Frontal cortex (tissue), 4 donors: ENCODE data around the gene SERPINB1. TPM values are rescaled to one million over a fixed set of nuclear protein-coding genes. Genes with fewer than 3 reads are reported as not detected.
"Not testable (repeated sequence)": the region's sequence is repeated elsewhere in the genome, so short reads cannot be mapped to it uniquely, and the experiment has no call there.

Experiments
- DNase-seq, 2 donors: peaks; one replicate each; pipeline ENCODE4 v3.0.0; 2012; ENCODE audit warnings: low spot score in 2 of 2
- FAIRE-seq: peaks from 2 replicates; lab custom pipeline; 2012; peaks lifted over from hg19 to GRCh38; lab: Jason Lieb, UNC
- total RNA-seq: library from RNA; depleted of rRNA; stranded (reverse); fragments of >200 nt; gene quantifications from one replicate; pipeline ENCODE4 v1.2.3, GENCODE V29; 2014
- donor health status: control.
- donor health status: control.
- donor health status: control.

The SERPINB1 gene
- total RNA-seq, 1 donor from 2014 or later: 3.3 TPM

GRCh38 chr6:2820415-2820814, 21.2 kb downstream of the SERPINB1 start:
- DNase-seq (no peak), FAIRE-seq (no peak)

- FAIRE-seq (no peak), DNase-seq (no peak)
These were observed 21.7 kb downstream of the SERPINB1 start for GRCh38 chr6:2819978-2820377.

- no peak for DNase-seq
- no peak for FAIRE-seq
These were observed 22.5 kb downstream of the SERPINB1 start for GRCh38 chr6:2819115-2819514.

GRCh38 chr6:2818593-2818992, 23.1 kb downstream of the SERPINB1 start:
- DNase-seq (no peak), FAIRE-seq (no peak)

GRCh38 chr6:2817903-2818443, 23.7 kb downstream of the SERPINB1 start:
- no peak for DNase-seq
- FAIRE-seq: no peak

- no peak for FAIRE-seq
- no peak for DNase-seq
These were observed 25.5 kb downstream of the SERPINB1 start for GRCh38 chr6:2816158-2816557.

GRCh38 chr6:2812695-2813094, 29.0 kb downstream of the SERPINB1 start:
- no peak for DNase-seq
- FAIRE-seq: no peak

- DNase-seq (no peak), FAIRE-seq (no peak)
These were observed 31.5 kb downstream of the SERPINB1 start for GRCh38 chr6:2810092-2810671.

GRCh38 chr6:2809015-2809414, 32.6 kb downstream of the SERPINB1 start:
- DNase-seq: no peak
- FAIRE-seq: no peak

GRCh38 chr6:2807342-2808090, 34.1 kb downstream of the SERPINB1 start:
- DNase-seq (no peak), FAIRE-seq (no peak)

- no peak for DNase-seq
These were observed 35.0 kb downstream of the SERPINB1 start for GRCh38 chr6:2806644-2807043.

GRCh38 chr6:2805031-2805430, 36.6 kb downstream of the SERPINB1 start:
- DNase-seq (no peak), FAIRE-seq (no peak)

More at GRCh38 chr6:2806644-2807043, 35.0 kb downstream of the SERPINB1 start:
- no peak for FAIRE-seq

GRCh38 chr6:2804516-2804915, 37.1 kb downstream of the SERPINB1 start:
- no peak for FAIRE-seq
- no peak for DNase-seq

GRCh38 chr6:2803731-2804429, 37.8 kb downstream of the SERPINB1 start:
- FAIRE-seq (no peak), DNase-seq (no peak)

GRCh38 chr6:2802521-2803060, 39.1 kb downstream of the SERPINB1 start:
- FAIRE-seq (no peak), DNase-seq (no peak)

GRCh38 chr6:2801687-2802086, 40.0 kb downstream of the SERPINB1 start:
- not testable (repeated sequence) for DNase-seq, FAIRE-seq

GRCh38 chr6:2800552-2801316, 40.9 kb downstream of the SERPINB1 start:
- FAIRE-seq (no peak), DNase-seq (no peak)

GRCh38 chr6:2799936-2800527, 41.6 kb downstream of the SERPINB1 start:
- DNase-seq (no peak), FAIRE-seq (no peak)

- no peak for FAIRE-seq
These were observed 43.0 kb downstream of the SERPINB1 start for GRCh38 chr6:2798586-2799134.

More at GRCh38 chr6:2798586-2799134, 43.0 kb downstream of the SERPINB1 start:
- DNase-seq: no peak
